HCT116 (cell line): ENCODE results near the gene NPHP3.

ENCODE experiments used
- ATF3 ChIP-seq: IDR thresholded peaks from 2 replicates; pipeline ENCODE4 v1.6.1; 2012
- CEBPB ChIP-seq: IDR thresholded peaks from 2 replicates; pipeline ENCODE4 v1.6.1; 2012; ENCODE audit warnings: low read depth
- CTCF ChIP-seq, 3 experiments: fragments of 200-600 bp in 1 of 3; sonication (generic) in 1 of 3; IDR thresholded peaks in 2 of 3; conservative IDR thresholded peaks in 1 of 3; 2 replicates each; pipeline ENCODE4 v1.5.1; 2012 to 2017; ENCODE audit warnings: low read depth in 2 of 3, low read length in 2 of 3, antibody characterized with exemption in 1 of 3, borderline replicate concordance in 1 of 3, control low read depth in 1 of 3, mild to moderate bottlenecking in 1 of 3, mixed read lengths in 1 of 3, mixed run types in 1 of 3, moderate library complexity in 1 of 3; ENCODE audit not compliant: insufficient read depth in 1 of 3
- EZH2 ChIP-seq: fragments of 200-600 bp; sonication (generic); IDR thresholded peaks from 2 replicates; pipeline ENCODE4 v1.6.1; 2017; ENCODE audit warnings: antibody characterized with exemption, mixed run types
- EZH2phosphoT487 ChIP-seq: fragments of 200-600 bp; IDR thresholded peaks from 2 replicates; pipeline ENCODE4 v1.6.1; 2018; ENCODE audit warnings: antibody characterized with exemption, borderline replicate concordance
- MAX ChIP-seq: IDR thresholded peaks from 2 replicates; pipeline ENCODE4 v1.6.1; 2012
- POLR2AphosphoS5 ChIP-seq: IDR thresholded peaks from 2 replicates; pipeline ENCODE4 v1.6.1; 2011; ENCODE audit warnings: mild to moderate bottlenecking, low read depth, low read length, moderate library complexity
- RAD21 ChIP-seq: IDR thresholded peaks from 2 replicates; pipeline ENCODE4 v1.6.1; 2012; ENCODE audit warnings: low read depth, mild to moderate bottlenecking
- SIN3A ChIP-seq: IDR thresholded peaks from 2 replicates; pipeline ENCODE4 v1.6.1; 2012; ENCODE audit warnings: low read depth
- SP1 ChIP-seq: IDR thresholded peaks from 2 replicates; pipeline ENCODE4 v1.6.1; 2012; ENCODE audit warnings: low read depth
- ZBTB33 ChIP-seq: IDR thresholded peaks from 2 replicates; pipeline ENCODE4 v1.6.1; 2011; ENCODE audit warnings: mild to moderate bottlenecking, low read length, moderate library complexity; ENCODE audit not compliant: insufficient replicate concordance; ENCODE audit errors: extremely low read depth

- no peak for TF ChIP-seq CTCF (IDR thresholded peaks at IDR 0.05 in 2 of 3, conservative IDR thresholded peaks at IDR 0.05 in 1 of 3; ENCODE audit: borderline replicate concordance in 1 of 3, insufficient read depth in 1 of 3, low read depth in 2 of 3, low read length in 2 of 3)
- TF ChIP-seq EZH2phosphoT487: no peak
- TF ChIP-seq ZBTB33: no peak
- TF ChIP-seq RAD21: no peak
- no peak for TF ChIP-seq SIN3A
- TF ChIP-seq POLR2AphosphoS5: no peak
- TF ChIP-seq CEBPB: no peak
- no peak for TF ChIP-seq ATF3
- no peak for TF ChIP-seq EZH2
- no peak for TF ChIP-seq SP1
- TF ChIP-seq MAX: no peak
Measured at GRCh38 chr3:132695422-132695821, 26.8 kb downstream of the NPHP3 start.
